ENCODE results near the gene CNGA2.

- no peak for TF ChIP-seq RCOR1 (IDR thresholded peaks at IDR 0.05; ENCODE audit: insufficient replicate concordance, low read length)
- TF ChIP-seq CTCF (conservative IDR thresholded peaks at IDR 0.05; ENCODE audit: low read depth, low read length), result no peak
- no peak for TF ChIP-seq POLR2A (IDR thresholded peaks at IDR 0.05; ENCODE audit: low read depth, low read length)
- TF ChIP-seq CHD1 (IDR thresholded peaks at IDR 0.05; ENCODE audit: low read depth, low read length), result no peak
- TF ChIP-seq BHLHE40 (IDR thresholded peaks at IDR 0.05; ENCODE audit: low read depth, low read length), result no peak
- TF ChIP-seq RFX5 (IDR thresholded peaks at IDR 0.05; ENCODE audit: low read depth, low read length), result no peak
- TF ChIP-seq MAFK (IDR thresholded peaks at IDR 0.05; ENCODE audit: low read depth, low read length), result no peak
- TF ChIP-seq CEBPB (IDR thresholded peaks at IDR 0.05; ENCODE audit: low read depth, low read length), result no peak
- no peak for TF ChIP-seq USF2 (IDR thresholded peaks at IDR 0.05; ENCODE audit: low read depth, low read length)
- no peak for TF ChIP-seq NFE2L2 (IDR thresholded peaks at IDR 0.05; ENCODE audit: low read depth, low read length)
- TF ChIP-seq SMC3 (IDR thresholded peaks at IDR 0.05; ENCODE audit: low read depth, low read length), result no peak
- TF ChIP-seq MAZ (IDR thresholded peaks at IDR 0.05; ENCODE audit: borderline replicate concordance, low read depth, low read length), result no peak
Observed at GRCh38 chrX:151791961-151792360, 57.4 kb downstream of the CNGA2 start.

All from IMR-90 (cell line).